Keratinocyte (primary cell): ENCODE data around the gene PTPN20. TPM values are rescaled to one million over a fixed set of nuclear protein-coding genes. Genes with fewer than 3 reads are reported as not detected.
A peak's percentile ranks its signal among the peaks of the same experiment; 100 is the strongest.

ENCODE experiments used
- DNase-seq: peaks from one replicate; pipeline ENCODE4 v3.0.0-alpha.2; 2011; ENCODE audit warnings: low read depth, missing footprints, low spot score
- FAIRE-seq: peaks from 2 replicates; lab custom pipeline; 2011; peaks lifted over from hg19 to GRCh38; lab: Jason Lieb, UNC
- H2AFZ ChIP-seq: 2 replicates; pipeline ENCODE4 v1.6.0; 2012; ENCODE audit warnings: low read length, control low read depth, inconsistent platforms; ENCODE audit not compliant: control insufficient read depth
- H3K27ac ChIP-seq: 2 replicates; pipeline ENCODE4 v1.5.1; 2011; ENCODE audit warnings: low read length; ENCODE audit not compliant: control insufficient read depth, insufficient read depth
- H3K27me3 ChIP-seq: 3 replicates; pipeline ENCODE4 v1.6.0; 2011; ENCODE audit warnings: low read length; ENCODE audit not compliant: control insufficient read depth, insufficient read depth; ENCODE audit errors: extremely low read depth
- H3K36me3 ChIP-seq, 2 experiments: 2 replicates in 1 of 2; 3 replicates in 1 of 2; pipeline ENCODE4 v1.5.1; 2011; ENCODE audit warnings: low read length in 2 of 2, mild to moderate bottlenecking in 1 of 2; ENCODE audit not compliant: control insufficient read depth in 2 of 2, insufficient read depth in 2 of 2; ENCODE audit errors: extremely low read depth in 1 of 2
- H3K4me1 ChIP-seq: 3 replicates; pipeline ENCODE4 v1.5.1; 2011; ENCODE audit warnings: low read length; ENCODE audit not compliant: control insufficient read depth, insufficient read depth; ENCODE audit errors: extremely low read depth
- H3K4me2 ChIP-seq: 3 replicates; pipeline ENCODE4 v1.6.0; 2011; ENCODE audit warnings: low read depth, low read length; ENCODE audit not compliant: control insufficient read depth, insufficient read depth; ENCODE audit errors: extremely low read depth
- H3K4me3 ChIP-seq, 3 experiments: fragments of 200-600 bp in 1 of 3; sonication (generic) in 1 of 3; 2 replicates in 2 of 3; 3 replicates in 1 of 3; pipeline ENCODE4 v1.5.1; 2011 to 2016; ENCODE audit warnings: low read length in 3 of 3, mild to moderate bottlenecking in 3 of 3, control low read depth in 2 of 3, inconsistent platforms in 1 of 3, low read depth in 1 of 3, mixed read lengths in 1 of 3, mixed run types in 1 of 3, moderate library complexity in 1 of 3; ENCODE audit not compliant: control insufficient read depth in 2 of 3, insufficient read depth in 2 of 3; ENCODE audit errors: extremely low read depth in 1 of 3
- H3K79me2 ChIP-seq: 2 replicates; pipeline ENCODE4 v1.6.0; 2012; ENCODE audit warnings: low read length; ENCODE audit not compliant: control insufficient read depth, insufficient read depth
- H3K9ac ChIP-seq: 3 replicates; pipeline ENCODE4 v1.6.0; 2011; ENCODE audit warnings: low read length; ENCODE audit not compliant: control insufficient read depth, insufficient read depth; ENCODE audit errors: extremely low read depth
- H3K9me1 ChIP-seq: 3 replicates; pipeline ENCODE4 v1.6.0; 2011; ENCODE audit warnings: low read length; ENCODE audit not compliant: control insufficient read depth, insufficient read depth; ENCODE audit errors: extremely low read depth
- H3K9me3 ChIP-seq: 2 replicates; pipeline ENCODE4 v1.5.1; 2012; ENCODE audit warnings: low read depth, low read length; ENCODE audit not compliant: control insufficient read depth
- H4K20me1 ChIP-seq: 3 replicates; pipeline ENCODE4 v1.6.0; 2011; ENCODE audit warnings: low read length; ENCODE audit not compliant: control insufficient read depth, insufficient read depth; ENCODE audit errors: extremely low read depth
- EZH2 ChIP-seq: IDR thresholded peaks from one replicate; pipeline ENCODE4 v1.6.1; 2012; ENCODE audit warnings: inconsistent platforms, mild to moderate bottlenecking, low read length, moderate library complexity
- dilution Hi-C: fragments of 300-500 bp; cut with MboI; formaldehyde crosslinking; loops from one replicate; pipeline ENCODE4 v1.7.0; 2020; ENCODE audit warnings: low sequenced_read_pairs; ENCODE audit not compliant: extremely low pct_ligation_motif_present
- polyA plus RNA-seq, 5 experiments: library from polyadenylated mRNA; depleted of rRNA in 3 of 5; stranded (reverse) in 3 of 5; stranded (forward) in 1 of 5; unstranded in 1 of 5; fragments of >200 nt; gene quantifications; 1 replicate in 1 of 5; 2 replicates in 3 of 5; 3 replicates in 1 of 5; pipeline versions ENCODE4 v1.2.1 to v1.2.3, GENCODE V29; 2011 to 2012; ENCODE audit warnings: missing spikeins in 2 of 5, low read depth in 1 of 5, low replicate concordance in 1 of 5
- TF ChIP-seq, protein P1 (sequence below), 3 experiments: IDR thresholded peaks in 1 of 3; conservative IDR thresholded peaks in 1 of 3; optimal IDR thresholded peaks in 1 of 3; 2 replicates in 2 of 3; 3 replicates in 1 of 3; pipeline versions ENCODE3 to v1.5.1; 2011; ENCODE audit warnings: low read length in 3 of 3, mild to moderate bottlenecking in 3 of 3, moderate library complexity in 2 of 3, control low read depth in 1 of 3, inconsistent platforms in 1 of 3; ENCODE audit not compliant: insufficient read depth in 2 of 3; ENCODE audit errors: extremely low read depth in 1 of 3

The PTPN20 gene
- polyA plus RNA-seq, 1 donor (not counting 4 experiments of a cell fraction or from before 2014, with no cell fraction given): 7.3 TPM

DNA sequence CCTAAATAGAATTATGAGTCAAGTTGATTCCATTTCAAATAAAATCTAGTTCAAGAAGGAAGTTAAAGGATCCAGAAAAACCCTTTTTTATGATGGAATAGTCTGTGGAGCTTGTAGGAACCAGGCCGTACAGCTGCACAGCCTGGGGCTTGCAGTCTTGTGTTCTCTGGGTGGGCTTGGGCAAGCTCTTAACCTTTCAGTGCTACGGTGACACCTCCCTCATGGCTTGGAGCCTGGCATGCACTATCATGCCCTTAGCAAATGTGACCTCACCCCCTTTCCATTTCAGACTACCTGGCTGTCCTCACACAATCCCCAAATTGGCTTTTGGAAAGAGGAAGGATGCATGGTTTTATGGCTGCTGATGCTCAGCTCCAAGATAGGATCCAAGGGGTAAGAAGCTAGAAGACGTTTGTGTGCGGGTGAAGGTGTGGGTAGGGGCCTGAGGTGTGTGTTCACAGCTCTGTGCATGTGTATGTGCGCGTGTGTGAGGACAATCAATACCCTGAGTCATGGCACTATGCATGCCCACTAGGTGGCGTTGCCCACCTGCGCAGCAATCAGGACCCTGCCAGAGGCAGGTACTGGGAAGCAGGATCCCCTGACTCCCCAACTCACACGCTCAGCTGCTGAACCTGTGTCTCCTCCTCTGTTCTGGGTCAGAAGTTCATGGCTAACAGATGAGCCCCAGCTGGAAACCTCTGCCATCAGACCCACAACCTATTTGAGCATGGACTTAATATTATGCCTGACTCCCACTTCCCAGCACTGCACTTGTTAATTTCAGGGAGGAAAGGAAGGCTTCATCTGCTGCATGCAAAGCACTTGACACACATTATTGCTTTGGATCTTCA lies 113.4 kb downstream of the PTPN20 start:
- Histone ChIP-seq H3K79me2 (no peaks in the 10 kb centered on the region), H3K4me2 (no peak overlapping the region), H3K27me3 (peaks cover 7% of the 10 kb centered on the region), H3K4me3 (no peak overlapping the region), H3K9me3 (no peaks in the 10 kb centered on the region), H3K9ac (no peak overlapping the region), H3K27ac (no peak overlapping the region), H3K4me1 (no peaks in the 10 kb centered on the region), H3K36me3 (no peaks in the 10 kb centered on the region), H2AFZ (no peak overlapping the region), H4K20me1 (no peaks in the 10 kb centered on the region), H3K9me1 (no peaks in the 10 kb centered on the region)
- DNase-seq (peak; percentile 25), FAIRE-seq (peak; percentile 94)
- TF ChIP-seq, protein P1, sequence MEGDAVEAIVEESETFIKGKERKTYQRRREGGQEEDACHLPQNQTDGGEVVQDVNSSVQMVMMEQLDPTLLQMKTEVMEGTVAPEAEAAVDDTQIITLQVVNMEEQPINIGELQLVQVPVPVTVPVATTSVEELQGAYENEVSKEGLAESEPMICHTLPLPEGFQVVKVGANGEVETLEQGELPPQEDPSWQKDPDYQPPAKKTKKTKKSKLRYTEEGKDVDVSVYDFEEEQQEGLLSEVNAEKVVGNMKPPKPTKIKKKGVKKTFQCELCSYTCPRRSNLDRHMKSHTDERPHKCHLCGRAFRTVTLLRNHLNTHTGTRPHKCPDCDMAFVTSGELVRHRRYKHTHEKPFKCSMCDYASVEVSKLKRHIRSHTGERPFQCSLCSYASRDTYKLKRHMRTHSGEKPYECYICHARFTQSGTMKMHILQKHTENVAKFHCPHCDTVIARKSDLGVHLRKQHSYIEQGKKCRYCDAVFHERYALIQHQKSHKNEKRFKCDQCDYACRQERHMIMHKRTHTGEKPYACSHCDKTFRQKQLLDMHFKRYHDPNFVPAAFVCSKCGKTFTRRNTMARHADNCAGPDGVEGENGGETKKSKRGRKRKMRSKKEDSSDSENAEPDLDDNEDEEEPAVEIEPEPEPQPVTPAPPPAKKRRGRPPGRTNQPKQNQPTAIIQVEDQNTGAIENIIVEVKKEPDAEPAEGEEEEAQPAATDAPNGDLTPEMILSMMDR (optimal IDR thresholded peaks at IDR 0.05 in 1 of 3, IDR thresholded peaks at IDR 0.05 in 1 of 3, conservative IDR thresholded peaks at IDR 0.05 in 1 of 3; ENCODE audit: extremely low read depth in 1 of 3, insufficient read depth in 2 of 3, low read length in 3 of 3): peak; percentile 91 to 99 (median 98)
- TF ChIP-seq EZH2: no peak
- dilution Hi-C loops: no loop called here

DNA sequence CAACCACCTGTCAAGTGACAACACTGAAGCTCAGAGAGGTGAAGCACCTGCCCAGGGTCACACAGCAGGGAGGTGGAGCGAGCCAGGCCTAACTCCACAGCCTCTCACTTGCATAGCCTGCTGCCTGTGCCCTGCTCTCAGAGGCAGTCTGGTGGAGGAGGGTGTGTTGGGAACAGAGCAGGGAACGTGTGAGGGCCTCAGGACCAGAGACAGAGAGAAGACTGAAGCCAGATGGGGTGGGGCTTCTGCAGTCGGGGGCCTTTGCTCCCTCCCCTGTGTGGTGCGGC lies 114.0 kb downstream of the PTPN20 start:
- H3K9ac ChIP-seq: no peak overlapping the region
- TF ChIP-seq, protein P1 (optimal IDR thresholded peaks at IDR 0.05 in 1 of 3, IDR thresholded peaks at IDR 0.05 in 1 of 3, conservative IDR thresholded peaks at IDR 0.05 in 1 of 3; ENCODE audit: extremely low read depth in 1 of 3, insufficient read depth in 2 of 3, low read length in 3 of 3): no peak
- no peak for TF ChIP-seq EZH2
- H3K9me3 ChIP-seq: no peaks in the 10 kb centered on the region
- H3K79me2 ChIP-seq: no peaks in the 10 kb centered on the region
- no peak overlapping the region for H3K4me3 ChIP-seq
- no peak overlapping the region for H2AFZ ChIP-seq
- H3K27me3 ChIP-seq: peaks cover 7% of the 10 kb centered on the region
- H3K27ac ChIP-seq: no peak overlapping the region
- H3K9me1 ChIP-seq: no peaks in the 10 kb centered on the region
- H3K4me1 ChIP-seq: no peaks in the 10 kb centered on the region
- H3K36me3 ChIP-seq: no peaks in the 10 kb centered on the region
- dilution Hi-C loops: no loop called here
- H4K20me1 ChIP-seq: no peaks in the 10 kb centered on the region
- FAIRE-seq (no peak), DNase-seq (no peak)
- H3K4me2 ChIP-seq: no peak overlapping the region
